ENCODE data around the gene NPHP3.

DNA sequence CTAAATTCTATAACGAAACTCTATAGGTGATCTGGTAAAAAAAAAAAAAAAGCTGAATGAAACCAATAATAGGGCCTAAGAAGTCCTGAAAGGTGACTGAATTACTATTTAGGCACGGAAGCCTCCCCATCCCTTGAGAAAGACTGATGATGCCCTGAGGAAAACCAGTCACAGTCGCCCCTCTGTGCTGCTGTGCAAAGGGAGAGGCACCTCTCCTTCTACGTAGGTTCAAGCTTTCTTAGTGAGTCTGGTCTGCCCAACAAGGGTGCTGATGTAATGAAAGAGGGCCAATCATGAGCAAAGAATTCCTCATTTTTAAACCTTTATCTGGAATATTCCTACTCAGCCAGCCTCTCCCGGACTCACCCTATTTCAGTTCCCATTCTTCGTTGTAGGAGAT lies 11.9 kb downstream of the NPHP3 start:
- TF ChIP-seq, protein P1, sequence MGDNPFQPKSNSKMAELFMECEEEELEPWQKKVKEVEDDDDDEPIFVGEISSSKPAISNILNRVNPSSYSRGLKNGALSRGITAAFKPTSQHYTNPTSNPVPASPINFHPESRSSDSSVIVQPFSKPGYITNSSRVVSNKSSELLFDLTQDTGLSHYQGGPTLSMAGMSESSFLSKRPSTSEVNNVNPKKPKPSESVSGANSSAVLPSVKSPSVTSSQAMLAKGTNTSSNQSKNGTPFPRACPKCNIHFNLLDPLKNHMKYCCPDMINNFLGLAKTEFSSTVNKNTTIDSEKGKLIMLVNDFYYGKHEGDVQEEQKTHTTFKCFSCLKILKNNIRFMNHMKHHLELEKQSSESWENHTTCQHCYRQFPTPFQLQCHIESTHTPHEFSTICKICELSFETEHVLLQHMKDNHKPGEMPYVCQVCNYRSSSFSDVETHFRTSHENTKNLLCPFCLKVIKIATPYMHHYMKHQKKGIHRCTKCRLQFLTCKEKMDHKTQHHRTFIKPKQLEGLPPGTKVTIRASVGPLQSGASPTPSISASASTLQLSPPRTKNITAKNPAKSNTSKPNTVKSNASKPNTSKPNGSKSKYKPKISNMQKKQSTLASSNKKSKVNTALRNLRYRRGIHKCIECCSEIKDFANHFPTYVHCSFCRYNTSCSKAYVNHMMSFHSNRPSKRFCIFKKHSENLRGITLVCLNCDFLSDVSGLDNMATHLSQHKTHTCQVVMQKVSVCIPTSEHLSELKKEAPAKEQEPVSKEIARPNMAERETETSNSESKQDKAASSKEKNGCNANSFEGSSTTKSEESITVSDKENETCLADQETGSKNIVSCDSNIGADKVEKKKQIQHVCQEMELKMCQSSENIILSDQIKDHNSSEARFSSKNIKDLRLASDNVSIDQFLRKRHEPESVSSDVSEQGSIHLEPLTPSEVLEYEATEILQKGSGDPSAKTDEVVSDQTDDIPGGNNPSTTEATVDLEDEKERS (tag by site-specific recombination; IDR thresholded peaks at IDR 0.05): no peak
- TF ChIP-seq ZBTB21 (tag by site-specific recombination; IDR thresholded peaks at IDR 0.05) (no peak), REPIN1 (tag by site-specific recombination; IDR thresholded peaks at IDR 0.05; ENCODE audit: low read depth) (no peak), CTCF (tag by site-specific recombination; IDR thresholded peaks at IDR 0.05) (no peak), ZNF26 (tag by site-specific recombination; IDR thresholded peaks at IDR 0.05) (no peak)
- TF ChIP-seq, protein P2, sequence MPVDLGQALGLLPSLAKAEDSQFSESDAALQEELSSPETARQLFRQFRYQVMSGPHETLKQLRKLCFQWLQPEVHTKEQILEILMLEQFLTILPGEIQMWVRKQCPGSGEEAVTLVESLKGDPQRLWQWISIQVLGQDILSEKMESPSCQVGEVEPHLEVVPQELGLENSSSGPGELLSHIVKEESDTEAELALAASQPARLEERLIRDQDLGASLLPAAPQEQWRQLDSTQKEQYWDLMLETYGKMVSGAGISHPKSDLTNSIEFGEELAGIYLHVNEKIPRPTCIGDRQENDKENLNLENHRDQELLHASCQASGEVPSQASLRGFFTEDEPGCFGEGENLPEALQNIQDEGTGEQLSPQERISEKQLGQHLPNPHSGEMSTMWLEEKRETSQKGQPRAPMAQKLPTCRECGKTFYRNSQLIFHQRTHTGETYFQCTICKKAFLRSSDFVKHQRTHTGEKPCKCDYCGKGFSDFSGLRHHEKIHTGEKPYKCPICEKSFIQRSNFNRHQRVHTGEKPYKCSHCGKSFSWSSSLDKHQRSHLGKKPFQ (tag by site-specific recombination; IDR thresholded peaks at IDR 0.05): no peak
